ENCODE data around the gene PCSK6.

DNA sequence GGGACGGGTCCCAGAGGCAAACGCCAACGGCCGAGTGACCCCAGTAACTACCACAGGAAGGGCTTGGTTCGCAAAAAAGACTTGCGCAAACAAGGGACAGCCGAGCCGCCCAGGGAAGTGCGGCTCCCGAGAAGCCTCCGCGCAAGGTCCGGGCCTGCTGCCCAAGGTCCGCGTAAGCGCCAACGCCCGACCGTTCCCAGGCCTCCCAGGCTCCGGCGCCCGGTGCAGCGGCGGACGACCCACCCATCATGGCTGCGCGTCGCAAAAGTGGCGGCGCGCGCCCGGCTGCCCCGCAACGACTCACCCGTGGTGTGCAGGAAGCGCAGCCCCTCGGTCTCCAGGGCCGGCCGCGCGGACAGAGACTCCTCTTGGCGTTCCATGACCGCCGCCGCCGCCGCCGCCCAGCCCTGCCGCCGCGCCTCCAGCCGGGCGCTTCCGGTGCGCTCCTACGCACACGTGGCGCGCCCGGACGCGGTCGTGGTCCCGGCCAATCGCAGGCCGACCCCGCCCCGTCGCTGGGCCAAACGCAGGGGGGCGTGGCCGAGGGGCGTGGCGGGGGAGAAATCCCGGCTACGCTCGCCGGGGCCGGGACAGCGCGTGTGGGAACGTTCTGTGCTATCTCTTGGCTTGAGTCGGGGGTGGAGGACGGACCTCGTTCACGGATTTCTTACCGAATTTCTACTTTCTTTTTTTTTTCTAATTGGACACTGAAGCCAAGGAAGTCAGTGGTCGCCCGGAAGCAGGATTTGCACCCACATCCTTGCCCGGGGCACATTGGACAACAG, 212.3 kb downstream of the PCSK6 start, which contains the start of gene SELENOS:
- TF ChIP-seq, protein P1, sequence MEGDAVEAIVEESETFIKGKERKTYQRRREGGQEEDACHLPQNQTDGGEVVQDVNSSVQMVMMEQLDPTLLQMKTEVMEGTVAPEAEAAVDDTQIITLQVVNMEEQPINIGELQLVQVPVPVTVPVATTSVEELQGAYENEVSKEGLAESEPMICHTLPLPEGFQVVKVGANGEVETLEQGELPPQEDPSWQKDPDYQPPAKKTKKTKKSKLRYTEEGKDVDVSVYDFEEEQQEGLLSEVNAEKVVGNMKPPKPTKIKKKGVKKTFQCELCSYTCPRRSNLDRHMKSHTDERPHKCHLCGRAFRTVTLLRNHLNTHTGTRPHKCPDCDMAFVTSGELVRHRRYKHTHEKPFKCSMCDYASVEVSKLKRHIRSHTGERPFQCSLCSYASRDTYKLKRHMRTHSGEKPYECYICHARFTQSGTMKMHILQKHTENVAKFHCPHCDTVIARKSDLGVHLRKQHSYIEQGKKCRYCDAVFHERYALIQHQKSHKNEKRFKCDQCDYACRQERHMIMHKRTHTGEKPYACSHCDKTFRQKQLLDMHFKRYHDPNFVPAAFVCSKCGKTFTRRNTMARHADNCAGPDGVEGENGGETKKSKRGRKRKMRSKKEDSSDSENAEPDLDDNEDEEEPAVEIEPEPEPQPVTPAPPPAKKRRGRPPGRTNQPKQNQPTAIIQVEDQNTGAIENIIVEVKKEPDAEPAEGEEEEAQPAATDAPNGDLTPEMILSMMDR (IDR thresholded peaks at IDR 0.05) = no peak
- TF ChIP-seq TCF7L2 (IDR thresholded peaks at IDR 0.05; ENCODE audit: low read depth, low read length) = no peak

All from Panc1 (cell line).